Upper lobe of left lung (tissue), 4 donors: ENCODE results near the gene TIMM21.

Experiments used
- POLR2A ChIP-seq, 4 donors: fragments of 450-650 bp; IDR thresholded peaks; one replicate each; pipeline ENCODE4 v1.5.1; 2016 to 2017; ENCODE audit warnings: antibody characterized with exemption in 4 of 4, mild to moderate bottlenecking in 2 of 4
- TF ChIP-seq, protein P1 (sequence below), 6 experiments: fragments of 450-650 bp in 4 of 6; fragments of 200-600 bp in 2 of 6; sonication (generic) in 2 of 6; IDR thresholded peaks; one replicate each; pipeline ENCODE4 v1.5.1; 2016 to 2019; ENCODE audit warnings: antibody characterized with exemption in 6 of 6

DNA sequence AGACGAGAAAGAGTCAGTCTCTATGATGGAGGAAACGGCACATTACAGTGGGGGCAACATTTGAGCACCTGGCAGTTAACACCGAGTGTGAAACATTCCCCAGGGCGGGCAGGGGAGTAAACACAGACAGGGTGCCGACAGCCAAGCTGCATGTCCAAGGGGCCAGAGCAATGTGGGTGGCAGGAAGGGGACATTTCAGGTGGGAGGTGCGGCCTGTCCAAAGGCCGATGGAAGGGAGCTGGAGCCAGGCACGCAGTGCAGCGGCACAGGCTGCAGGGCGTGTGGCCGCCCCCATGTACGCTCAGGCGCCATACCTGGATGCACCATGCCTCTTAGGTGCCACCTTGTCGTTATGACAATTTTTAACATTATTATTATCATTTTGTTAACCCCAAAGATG, 43.3 kb downstream of the TIMM21 start:
- TF ChIP-seq, protein P1, sequence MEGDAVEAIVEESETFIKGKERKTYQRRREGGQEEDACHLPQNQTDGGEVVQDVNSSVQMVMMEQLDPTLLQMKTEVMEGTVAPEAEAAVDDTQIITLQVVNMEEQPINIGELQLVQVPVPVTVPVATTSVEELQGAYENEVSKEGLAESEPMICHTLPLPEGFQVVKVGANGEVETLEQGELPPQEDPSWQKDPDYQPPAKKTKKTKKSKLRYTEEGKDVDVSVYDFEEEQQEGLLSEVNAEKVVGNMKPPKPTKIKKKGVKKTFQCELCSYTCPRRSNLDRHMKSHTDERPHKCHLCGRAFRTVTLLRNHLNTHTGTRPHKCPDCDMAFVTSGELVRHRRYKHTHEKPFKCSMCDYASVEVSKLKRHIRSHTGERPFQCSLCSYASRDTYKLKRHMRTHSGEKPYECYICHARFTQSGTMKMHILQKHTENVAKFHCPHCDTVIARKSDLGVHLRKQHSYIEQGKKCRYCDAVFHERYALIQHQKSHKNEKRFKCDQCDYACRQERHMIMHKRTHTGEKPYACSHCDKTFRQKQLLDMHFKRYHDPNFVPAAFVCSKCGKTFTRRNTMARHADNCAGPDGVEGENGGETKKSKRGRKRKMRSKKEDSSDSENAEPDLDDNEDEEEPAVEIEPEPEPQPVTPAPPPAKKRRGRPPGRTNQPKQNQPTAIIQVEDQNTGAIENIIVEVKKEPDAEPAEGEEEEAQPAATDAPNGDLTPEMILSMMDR (IDR thresholded peaks at IDR 0.05): no peak
- TF ChIP-seq POLR2A (IDR thresholded peaks at IDR 0.05): no peak
